ENCODE results near the gene SPATA2L.

DNA sequence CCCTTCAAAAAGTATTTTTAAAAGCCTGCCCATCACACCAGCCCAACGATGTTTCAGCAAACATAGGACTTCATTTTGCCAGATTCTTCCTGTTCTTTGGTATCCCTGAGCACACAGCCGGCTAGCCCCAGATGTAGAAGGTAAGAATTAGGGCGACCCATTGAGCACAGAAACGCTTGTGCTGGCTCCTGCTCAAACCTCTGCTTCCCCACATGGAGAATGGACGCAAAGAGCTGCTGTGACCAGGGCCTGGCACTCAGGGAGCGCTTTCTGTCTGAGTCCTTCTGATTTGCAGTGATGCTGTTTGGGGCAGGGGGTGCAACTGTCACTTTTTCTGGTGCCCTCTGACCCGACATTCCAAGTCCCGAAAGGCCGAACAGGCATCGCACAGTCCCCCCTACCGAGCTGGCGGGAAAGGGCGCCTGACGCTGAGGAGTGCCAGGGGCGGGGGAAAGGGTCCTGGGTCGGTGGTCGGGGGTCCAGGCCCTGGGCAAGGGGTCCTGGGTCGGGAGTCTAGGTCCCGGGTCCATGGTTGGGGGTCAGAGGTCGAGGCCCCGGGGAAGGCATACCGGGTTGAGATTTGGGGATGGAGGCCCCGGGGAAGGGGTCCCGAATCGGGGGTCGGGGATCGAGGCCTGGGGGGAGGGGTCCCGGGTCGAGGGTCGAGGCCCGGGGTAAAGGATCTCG lies 44.9 kb downstream of the SPATA2L start:
- TF ChIP-seq, protein P1, sequence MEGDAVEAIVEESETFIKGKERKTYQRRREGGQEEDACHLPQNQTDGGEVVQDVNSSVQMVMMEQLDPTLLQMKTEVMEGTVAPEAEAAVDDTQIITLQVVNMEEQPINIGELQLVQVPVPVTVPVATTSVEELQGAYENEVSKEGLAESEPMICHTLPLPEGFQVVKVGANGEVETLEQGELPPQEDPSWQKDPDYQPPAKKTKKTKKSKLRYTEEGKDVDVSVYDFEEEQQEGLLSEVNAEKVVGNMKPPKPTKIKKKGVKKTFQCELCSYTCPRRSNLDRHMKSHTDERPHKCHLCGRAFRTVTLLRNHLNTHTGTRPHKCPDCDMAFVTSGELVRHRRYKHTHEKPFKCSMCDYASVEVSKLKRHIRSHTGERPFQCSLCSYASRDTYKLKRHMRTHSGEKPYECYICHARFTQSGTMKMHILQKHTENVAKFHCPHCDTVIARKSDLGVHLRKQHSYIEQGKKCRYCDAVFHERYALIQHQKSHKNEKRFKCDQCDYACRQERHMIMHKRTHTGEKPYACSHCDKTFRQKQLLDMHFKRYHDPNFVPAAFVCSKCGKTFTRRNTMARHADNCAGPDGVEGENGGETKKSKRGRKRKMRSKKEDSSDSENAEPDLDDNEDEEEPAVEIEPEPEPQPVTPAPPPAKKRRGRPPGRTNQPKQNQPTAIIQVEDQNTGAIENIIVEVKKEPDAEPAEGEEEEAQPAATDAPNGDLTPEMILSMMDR (IDR thresholded peaks at IDR 0.05), result no peak
- no peak for TF ChIP-seq POLR2A (IDR thresholded peaks at IDR 0.05)
